Measurements from ENCODE around the gene CD200R1.
A peak's percentile ranks its signal among the peaks of the same experiment; 100 is the strongest.

Gene CD200R1

GRCh38 chr3:112974894-112975293 is at the start of gene CD200R1:
Gene CD200R1, minus strand, starts transcription at chr3:112975103. Its CDS starts 246 bp downstream, at chr3:112974857.
- no peak for ATAC-seq

- no peak for ATAC-seq
Measured at GRCh38 chr3:113021471-113021870, 46.6 kb upstream of the CD200R1 start.

- ATAC-seq = peak; percentile 92
Measured at GRCh38 chr3:113019182-113020137, 44.6 kb upstream of the CD200R1 start.

GRCh38 chr3:113018536-113019181 is 43.8 kb upstream of the CD200R1 start:
- no peak for ATAC-seq

GRCh38 chr3:113013593-113013992 is 38.7 kb upstream of the CD200R1 start:
- no peak for ATAC-seq

GRCh38 chr3:113008117-113008516 is 33.2 kb upstream of the CD200R1 start:
- no peak for ATAC-seq

GRCh38 chr3:113006359-113007056 is 31.6 kb upstream of the CD200R1 start:
- peak; percentile 42 to 44 for ATAC-seq

- ATAC-seq = peak; percentile 95 to 96
Measured at GRCh38 chr3:113005611-113006010, 30.7 kb upstream of the CD200R1 start.

- ATAC-seq = peak; percentile 35 to 43
Measured at GRCh38 chr3:113002679-113003078, 27.8 kb upstream of the CD200R1 start.

- no peak for ATAC-seq
Measured at GRCh38 chr3:113002037-113002436, 27.1 kb upstream of the CD200R1 start.

GRCh38 chr3:113000691-113001090 is 25.8 kb upstream of the CD200R1 start:
- ATAC-seq = no peak

- ATAC-seq = no peak
Measured at GRCh38 chr3:112995800-112996199, 20.9 kb upstream of the CD200R1 start.

- ATAC-seq = peak; percentile 90 to 93
Measured at GRCh38 chr3:112990672-112991602, 16.0 kb upstream of the CD200R1 start, which contains the start of gene GTPBP8. Gene GTPBP8, plus strand, starts transcription at chr3:112990984. Its CDS starts 16 bp downstream, at chr3:112991000.

- no peak for ATAC-seq
Measured at GRCh38 chr3:112987710-112988334, 12.9 kb upstream of the CD200R1 start.

- ATAC-seq = peak in 1 of 2 donors; percentile 25
Measured at GRCh38 chr3:112984485-112984884, 9.6 kb upstream of the CD200R1 start.

GRCh38 chr3:112982710-112983109 is 7.8 kb upstream of the CD200R1 start:
- ATAC-seq = no peak

GRCh38 chr3:112980080-112980479 is 5.2 kb upstream of the CD200R1 start:
- ATAC-seq = no peak

GRCh38 chr3:112979244-112979832 is 4.4 kb upstream of the CD200R1 start:
- no peak for ATAC-seq

GRCh38 chr3:112976953-112977352 is 2.0 kb upstream of the CD200R1 start:
- no peak for ATAC-seq

GRCh38 chr3:112976001-112976400 is 1.1 kb upstream of the CD200R1 start:
- no peak for ATAC-seq

- ATAC-seq = no peak
Measured at GRCh38 chr3:112974178-112974517, 755 bp downstream of the CD200R1 start.
